Prostate gland (tissue), 2 donors: ENCODE measurements around the gene MIOS.

Experiments used
- POLR2A ChIP-seq: fragments of 450-650 bp; IDR thresholded peaks from one replicate; pipeline ENCODE4 v1.6.1; 2016; ENCODE audit warnings: antibody characterized with exemption, mild to moderate bottlenecking
- TF ChIP-seq, protein P1 (sequence below), 4 experiments: fragments of 200-600 bp in 2 of 4; fragments of 450-650 bp in 2 of 4; sonication (generic) in 2 of 4; IDR thresholded peaks; 1 replicate in 3 of 4; 2 replicates in 1 of 4; pipeline ENCODE4 v1.5.1; 2016 to 2019; ENCODE audit warnings: antibody characterized with exemption in 4 of 4, mild to moderate bottlenecking in 2 of 4, moderate library complexity in 2 of 4

GRCh38 chr7:7535691-7536090, 31.0 kb upstream of the MIOS start, which contains the start of gene COL28A1:
- TF ChIP-seq, protein P1, sequence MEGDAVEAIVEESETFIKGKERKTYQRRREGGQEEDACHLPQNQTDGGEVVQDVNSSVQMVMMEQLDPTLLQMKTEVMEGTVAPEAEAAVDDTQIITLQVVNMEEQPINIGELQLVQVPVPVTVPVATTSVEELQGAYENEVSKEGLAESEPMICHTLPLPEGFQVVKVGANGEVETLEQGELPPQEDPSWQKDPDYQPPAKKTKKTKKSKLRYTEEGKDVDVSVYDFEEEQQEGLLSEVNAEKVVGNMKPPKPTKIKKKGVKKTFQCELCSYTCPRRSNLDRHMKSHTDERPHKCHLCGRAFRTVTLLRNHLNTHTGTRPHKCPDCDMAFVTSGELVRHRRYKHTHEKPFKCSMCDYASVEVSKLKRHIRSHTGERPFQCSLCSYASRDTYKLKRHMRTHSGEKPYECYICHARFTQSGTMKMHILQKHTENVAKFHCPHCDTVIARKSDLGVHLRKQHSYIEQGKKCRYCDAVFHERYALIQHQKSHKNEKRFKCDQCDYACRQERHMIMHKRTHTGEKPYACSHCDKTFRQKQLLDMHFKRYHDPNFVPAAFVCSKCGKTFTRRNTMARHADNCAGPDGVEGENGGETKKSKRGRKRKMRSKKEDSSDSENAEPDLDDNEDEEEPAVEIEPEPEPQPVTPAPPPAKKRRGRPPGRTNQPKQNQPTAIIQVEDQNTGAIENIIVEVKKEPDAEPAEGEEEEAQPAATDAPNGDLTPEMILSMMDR (IDR thresholded peaks at IDR 0.05), result no peak
- TF ChIP-seq POLR2A, result no peak
